ENCODE measurements around the gene MRPL23. TPM values are rescaled to one million over a fixed set of nuclear protein-coding genes. Genes with fewer than 3 reads are reported as not detected.

MRPL23 gene
- total and polyA plus RNA-seq, 2 donors (not counting 1 experiment from before 2014, with no cell fraction given): 68.2 to 95.3 TPM

DNA sequence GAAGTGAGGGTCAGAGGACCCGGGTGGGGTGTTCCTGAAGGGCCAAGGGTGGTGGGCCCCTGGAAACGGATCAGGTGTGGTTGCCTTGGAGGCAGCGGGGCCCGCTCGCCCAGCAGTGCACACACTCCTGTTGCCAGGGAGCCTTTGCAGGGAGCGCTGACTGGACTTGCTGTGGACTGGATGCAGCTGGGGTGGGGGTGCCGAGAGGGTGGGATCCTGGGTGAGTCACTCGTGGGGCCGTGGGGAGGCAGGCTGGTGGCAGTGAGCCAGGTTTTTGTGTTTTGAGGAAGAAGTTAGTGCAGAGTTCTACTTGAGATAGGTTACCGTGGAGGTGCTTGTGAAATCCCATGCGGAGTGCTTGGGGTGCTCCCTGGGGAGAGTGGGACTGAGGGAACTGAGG lies 1.3 kb downstream of the MRPL23 start:
- no peaks in the 10 kb centered on the region for H3K4me1 ChIP-seq (ENCODE audit: control insufficient read depth, extremely low read depth, insufficient read depth, low read length)
- no peaks in the 10 kb centered on the region for H3K9me3 ChIP-seq (ENCODE audit: control insufficient read depth, insufficient read depth, low read depth, low read length)
- no peak for TF ChIP-seq EZH2 (IDR thresholded peaks at IDR 0.05; ENCODE audit: low read length, missing control alignments)
- TF ChIP-seq CTCF (conservative IDR thresholded peaks at IDR 0.05 in 1 of 2, IDR thresholded peaks at IDR 0.05 in 1 of 2; ENCODE audit: low read depth in 1 of 2, low read length in 2 of 2): no peak
- no peak overlapping the region for H2AFZ ChIP-seq (ENCODE audit: low read length)
- no peaks in the 10 kb centered on the region for H4K20me1 ChIP-seq (ENCODE audit: control insufficient read depth, extremely low read depth, insufficient read depth, low read length)
- H3K79me2 ChIP-seq (ENCODE audit: control insufficient read depth, insufficient read depth, low read length): no peaks in the 10 kb centered on the region
- no peak overlapping the region for H3K4me3 ChIP-seq (replicated peaks in 1 of 4; ENCODE audit: control extremely low read depth in 1 of 4, insufficient read depth in 1 of 4, low read depth in 3 of 4, low read length in 4 of 4)
- H3K27me3 ChIP-seq (ENCODE audit: control insufficient read depth, insufficient read depth, low read length): no peaks in the 10 kb centered on the region
- no peaks in the 10 kb centered on the region for H3K36me3 ChIP-seq (ENCODE audit: control insufficient read depth, insufficient read depth, low read length)
- no peak for DNase-seq (ENCODE audit: low read depth in 2 of 2)
- H3K27ac ChIP-seq (ENCODE audit: insufficient read depth, low read length): no peak overlapping the region
- no peak overlapping the region for H3K9ac ChIP-seq (ENCODE audit: insufficient read depth, low read length)
- H3K4me2 ChIP-seq (ENCODE audit: extremely low read depth, insufficient read depth, low read length): no peak overlapping the region

DNA sequence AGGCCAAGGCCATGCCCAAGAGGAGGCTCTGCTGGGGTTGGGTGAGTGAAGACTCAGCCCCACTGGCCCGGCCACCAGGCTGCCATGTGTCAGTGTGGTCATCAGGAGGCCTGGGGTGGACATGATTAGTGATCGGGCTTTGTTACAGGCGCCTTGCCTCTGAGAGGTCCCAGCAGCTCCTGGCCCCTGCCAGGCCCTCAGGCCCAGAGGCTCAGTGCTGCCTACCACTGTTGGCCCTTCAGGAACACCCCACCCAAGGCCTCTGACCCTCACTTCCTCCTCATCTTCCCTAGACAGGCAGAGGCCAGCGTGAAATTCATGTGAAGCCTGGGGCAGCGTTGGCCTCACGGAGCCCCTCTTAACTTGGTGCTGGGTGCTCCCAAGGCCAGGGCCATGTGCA lies 2.2 kb downstream of the MRPL23 start:
- Histone ChIP-seq H3K27me3 (ENCODE audit: control insufficient read depth, insufficient read depth, low read length) (no peaks in the 10 kb centered on the region), H3K36me3 (ENCODE audit: control insufficient read depth, insufficient read depth, low read length) (no peaks in the 10 kb centered on the region), H3K4me2 (ENCODE audit: extremely low read depth, insufficient read depth, low read length) (no peak overlapping the region), H2AFZ (ENCODE audit: low read length) (no peak overlapping the region), H3K4me1 (ENCODE audit: control insufficient read depth, extremely low read depth, insufficient read depth, low read length) (no peaks in the 10 kb centered on the region), H3K27ac (ENCODE audit: insufficient read depth, low read length) (no peak overlapping the region), H3K4me3 (replicated peaks in 1 of 4; ENCODE audit: control extremely low read depth in 1 of 4, insufficient read depth in 1 of 4, low read depth in 3 of 4, low read length in 4 of 4) (no peak overlapping the region), H3K79me2 (ENCODE audit: control insufficient read depth, insufficient read depth, low read length) (no peaks in the 10 kb centered on the region), H3K9ac (ENCODE audit: insufficient read depth, low read length) (no peak overlapping the region), H3K9me3 (ENCODE audit: control insufficient read depth, insufficient read depth, low read depth, low read length) (no peaks in the 10 kb centered on the region), H4K20me1 (ENCODE audit: control insufficient read depth, extremely low read depth, insufficient read depth, low read length) (no peaks in the 10 kb centered on the region)
- no peak for DNase-seq (ENCODE audit: low read depth in 2 of 2)
- TF ChIP-seq EZH2 (IDR thresholded peaks at IDR 0.05; ENCODE audit: low read length, missing control alignments) (no peak), CTCF (conservative IDR thresholded peaks at IDR 0.05 in 1 of 2, IDR thresholded peaks at IDR 0.05 in 1 of 2; ENCODE audit: low read depth in 1 of 2, low read length in 2 of 2) (no peak)

- Histone ChIP-seq H3K36me3 (ENCODE audit: control insufficient read depth, insufficient read depth, low read length) (no peaks in the 10 kb centered on the region), H3K9ac (ENCODE audit: insufficient read depth, low read length) (no peak overlapping the region), H4K20me1 (ENCODE audit: control insufficient read depth, extremely low read depth, insufficient read depth, low read length) (no peaks in the 10 kb centered on the region), H3K27ac (ENCODE audit: insufficient read depth, low read length) (no peak overlapping the region), H3K27me3 (ENCODE audit: control insufficient read depth, insufficient read depth, low read length) (no peaks in the 10 kb centered on the region), H3K4me3 (replicated peaks in 1 of 4; ENCODE audit: control extremely low read depth in 1 of 4, insufficient read depth in 1 of 4, low read depth in 3 of 4, low read length in 4 of 4) (no peak overlapping the region), H3K9me3 (ENCODE audit: control insufficient read depth, insufficient read depth, low read depth, low read length) (no peaks in the 10 kb centered on the region), H3K4me2 (ENCODE audit: extremely low read depth, insufficient read depth, low read length) (no peak overlapping the region), H3K4me1 (ENCODE audit: control insufficient read depth, extremely low read depth, insufficient read depth, low read length) (no peaks in the 10 kb centered on the region), H3K79me2 (ENCODE audit: control insufficient read depth, insufficient read depth, low read length) (no peaks in the 10 kb centered on the region), H2AFZ (ENCODE audit: low read length) (no peak overlapping the region)
- TF ChIP-seq EZH2 (IDR thresholded peaks at IDR 0.05; ENCODE audit: low read length, missing control alignments): no peak
- no peak for TF ChIP-seq CTCF (conservative IDR thresholded peaks at IDR 0.05 in 1 of 2, IDR thresholded peaks at IDR 0.05 in 1 of 2; ENCODE audit: low read depth in 1 of 2, low read length in 2 of 2)
- no peak for DNase-seq (ENCODE audit: low read depth in 2 of 2)
Measured at GRCh38 chr11:1949922-1950321, 2.8 kb downstream of the MRPL23 start.
